ENCODE data around the gene YBX2.

Gene YBX2

DNA sequence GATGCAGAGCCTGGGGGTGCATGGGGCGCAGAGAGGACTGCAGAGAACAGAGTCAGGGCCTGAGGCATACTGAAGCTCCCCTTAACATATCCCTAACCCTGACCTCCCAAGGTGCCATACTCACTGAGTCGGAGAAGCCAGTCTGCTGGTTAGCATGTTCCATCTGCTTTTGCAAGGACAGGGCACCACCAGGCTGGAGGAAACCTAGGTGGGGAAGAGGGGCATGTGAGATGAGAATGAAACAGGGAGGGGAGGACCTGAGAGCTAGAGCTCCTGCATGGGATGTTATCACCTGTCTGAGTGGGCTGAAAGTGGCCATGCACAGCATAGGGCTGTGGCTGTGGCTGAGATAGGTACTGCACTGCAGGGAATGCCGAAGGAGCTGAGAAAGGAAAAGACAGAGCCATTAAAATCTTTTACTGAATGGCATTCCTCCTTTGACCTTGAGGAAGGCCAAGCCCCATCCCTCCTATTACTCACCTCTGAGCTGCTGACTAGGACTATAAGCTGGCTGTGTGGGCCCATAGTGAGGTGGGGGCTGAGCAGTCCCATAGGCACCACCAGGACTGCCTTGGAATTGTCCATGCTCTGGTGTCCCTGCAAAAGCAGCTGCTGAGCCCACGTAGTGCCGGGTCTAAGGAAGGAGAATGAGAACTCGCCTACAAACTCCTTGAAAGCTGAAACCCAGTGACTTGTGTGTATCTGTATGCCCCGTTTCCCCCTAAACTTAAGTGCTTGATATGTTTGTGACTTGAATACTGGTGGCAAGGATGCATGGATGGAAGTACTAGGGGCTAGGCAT, 18.9 kb upstream of the YBX2 start:
- H3K36me3 ChIP-seq (ENCODE audit: control insufficient read depth, insufficient read depth, low read length), result peaks cover 74% of the 10 kb centered on the region
- no peak overlapping the region for H3K4me3 ChIP-seq (ENCODE audit: extremely low read depth, insufficient read depth, low read length, poor library complexity, severe bottlenecking)
- H3K4me1 ChIP-seq (ENCODE audit: control insufficient read depth, insufficient read depth, low read length, poor library complexity, severe bottlenecking), result peaks cover 34% of the 10 kb centered on the region
- H3K27ac ChIP-seq (ENCODE audit: low read depth, low read length, severe bottlenecking), result peak overlapping the region; percentile 67
- 91 to 95% methylated on average over 6 to 7 of the region's 7 CpGs for WGBS, 2 experiments (ENCODE audit: insufficient coverage in 2 of 2)
- no peaks in the 10 kb centered on the region for H3K9me3 ChIP-seq (ENCODE audit: control insufficient read depth, low read length)

DNA sequence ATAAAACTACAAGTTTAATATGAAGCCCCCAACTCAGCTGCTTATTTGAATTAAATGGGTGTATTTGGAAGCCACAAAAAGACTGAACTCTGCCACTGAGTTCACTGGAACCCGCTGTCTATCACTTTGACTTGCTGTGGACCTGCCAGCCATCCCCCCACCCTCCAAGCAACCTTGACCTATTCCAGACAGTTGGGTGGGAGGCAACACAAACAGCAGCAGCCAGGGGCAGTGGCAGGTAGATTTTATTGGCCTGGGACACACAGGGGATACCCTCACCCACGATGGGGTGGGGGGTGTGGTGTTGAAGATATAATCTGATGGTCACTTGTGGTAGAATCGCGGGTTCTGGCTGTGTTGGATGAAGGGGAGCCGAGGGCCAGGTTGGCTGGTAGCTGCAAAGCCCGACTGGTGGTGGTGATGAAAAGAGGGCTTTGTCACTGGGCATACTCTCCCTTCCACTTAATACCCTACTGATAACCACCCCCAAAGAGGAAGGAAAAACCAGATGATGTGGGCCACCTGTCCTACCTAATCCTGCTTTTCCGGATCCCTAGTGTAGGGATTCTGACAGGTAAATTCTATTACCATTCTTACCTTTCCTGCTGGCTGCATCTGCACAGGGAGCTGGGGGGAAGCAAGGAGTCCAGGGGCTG, 18.1 kb upstream of the YBX2 start:
- H3K4me3 ChIP-seq (ENCODE audit: extremely low read depth, insufficient read depth, low read length, poor library complexity, severe bottlenecking), result no peak overlapping the region
- no peaks in the 10 kb centered on the region for H3K9me3 ChIP-seq (ENCODE audit: control insufficient read depth, low read length)
- H3K4me1 ChIP-seq (ENCODE audit: control insufficient read depth, insufficient read depth, low read length, poor library complexity, severe bottlenecking), result peaks cover 34% of the 10 kb centered on the region
- H3K36me3 ChIP-seq (ENCODE audit: control insufficient read depth, insufficient read depth, low read length), result peaks cover 67% of the 10 kb centered on the region
- WGBS, 2 experiments (ENCODE audit: insufficient coverage in 2 of 2), result 88% methylated on average over 1 to 2 of the region's 7 CpGs
- no peak overlapping the region for H3K27ac ChIP-seq (ENCODE audit: low read depth, low read length, severe bottlenecking)

DNA sequence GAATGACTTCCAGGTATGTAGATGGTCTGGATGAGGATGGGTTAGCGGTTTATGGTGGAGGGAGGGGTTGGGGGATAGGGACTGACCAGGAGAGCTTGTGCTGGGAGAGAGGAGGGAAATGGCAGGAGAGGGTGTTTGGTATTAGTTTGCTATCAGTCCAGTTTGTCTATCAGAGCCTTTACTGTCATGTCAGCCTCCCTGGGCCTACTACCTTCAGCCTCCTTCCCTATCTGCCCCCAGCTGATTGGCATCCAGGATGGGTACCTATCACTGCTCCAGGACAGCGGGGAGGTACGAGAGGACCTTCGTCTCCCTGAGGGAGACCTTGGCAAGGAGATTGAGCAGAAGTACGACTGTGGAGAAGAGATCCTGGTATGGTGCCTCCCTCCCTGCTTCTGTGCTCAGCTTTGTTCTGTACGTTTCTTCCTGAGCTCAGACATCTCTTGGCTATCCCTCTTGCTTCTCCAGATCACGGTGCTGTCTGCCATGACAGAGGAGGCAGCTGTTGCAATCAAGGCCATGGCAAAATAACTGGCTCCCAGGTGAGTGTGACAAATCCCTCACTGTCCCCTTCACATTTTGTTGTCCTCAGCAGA, 16.8 kb upstream of the YBX2 start:
- no peaks in the 10 kb centered on the region for H3K9me3 ChIP-seq (ENCODE audit: control insufficient read depth, low read length)
- H3K4me3 ChIP-seq (ENCODE audit: extremely low read depth, insufficient read depth, low read length, poor library complexity, severe bottlenecking), result no peak overlapping the region
- H3K36me3 ChIP-seq (ENCODE audit: control insufficient read depth, insufficient read depth, low read length), result peaks cover 60% of the 10 kb centered on the region
- no peak overlapping the region for H3K27ac ChIP-seq (ENCODE audit: low read depth, low read length, severe bottlenecking)
- H3K4me1 ChIP-seq (ENCODE audit: control insufficient read depth, insufficient read depth, low read length, poor library complexity, severe bottlenecking), result peaks cover 34% of the 10 kb centered on the region
- 91 to 97% methylated on average over 5 to 7 of the region's 7 CpGs for WGBS, 2 experiments (ENCODE audit: insufficient coverage in 2 of 2)

DNA sequence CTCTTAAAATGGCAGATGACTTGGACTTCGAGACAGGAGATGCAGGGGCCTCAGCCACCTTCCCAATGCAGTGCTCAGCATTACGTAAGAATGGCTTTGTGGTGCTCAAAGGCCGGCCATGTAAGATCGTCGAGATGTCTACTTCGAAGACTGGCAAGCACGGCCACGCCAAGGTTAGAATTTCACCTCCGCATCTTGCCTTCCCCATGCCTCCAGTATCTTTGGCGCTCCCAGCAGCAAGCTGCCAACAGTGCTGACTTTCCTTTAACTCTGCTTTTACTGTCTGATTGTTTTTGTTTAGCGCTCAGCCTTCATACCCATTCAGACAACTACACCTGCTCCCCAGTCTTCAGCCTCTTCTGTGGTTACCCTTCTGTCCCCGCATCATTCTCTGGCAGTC, 15.2 kb upstream of the YBX2 start:
- H3K4me3 ChIP-seq (ENCODE audit: extremely low read depth, insufficient read depth, low read length, poor library complexity, severe bottlenecking), result peak overlapping the region; percentile 90
- H3K27ac ChIP-seq (ENCODE audit: low read depth, low read length, severe bottlenecking), result no peak overlapping the region
- H3K9me3 ChIP-seq (ENCODE audit: control insufficient read depth, low read length), result no peaks in the 10 kb centered on the region
- peaks cover 26% of the 10 kb centered on the region for H3K4me1 ChIP-seq (ENCODE audit: control insufficient read depth, insufficient read depth, low read length, poor library complexity, severe bottlenecking)
- 95 to 97% methylated on average over 10 to 12 of the region's 12 CpGs for WGBS, 2 experiments (ENCODE audit: insufficient coverage in 2 of 2)
- H3K36me3 ChIP-seq (ENCODE audit: control insufficient read depth, insufficient read depth, low read length), result peaks cover 52% of the 10 kb centered on the region

DNA sequence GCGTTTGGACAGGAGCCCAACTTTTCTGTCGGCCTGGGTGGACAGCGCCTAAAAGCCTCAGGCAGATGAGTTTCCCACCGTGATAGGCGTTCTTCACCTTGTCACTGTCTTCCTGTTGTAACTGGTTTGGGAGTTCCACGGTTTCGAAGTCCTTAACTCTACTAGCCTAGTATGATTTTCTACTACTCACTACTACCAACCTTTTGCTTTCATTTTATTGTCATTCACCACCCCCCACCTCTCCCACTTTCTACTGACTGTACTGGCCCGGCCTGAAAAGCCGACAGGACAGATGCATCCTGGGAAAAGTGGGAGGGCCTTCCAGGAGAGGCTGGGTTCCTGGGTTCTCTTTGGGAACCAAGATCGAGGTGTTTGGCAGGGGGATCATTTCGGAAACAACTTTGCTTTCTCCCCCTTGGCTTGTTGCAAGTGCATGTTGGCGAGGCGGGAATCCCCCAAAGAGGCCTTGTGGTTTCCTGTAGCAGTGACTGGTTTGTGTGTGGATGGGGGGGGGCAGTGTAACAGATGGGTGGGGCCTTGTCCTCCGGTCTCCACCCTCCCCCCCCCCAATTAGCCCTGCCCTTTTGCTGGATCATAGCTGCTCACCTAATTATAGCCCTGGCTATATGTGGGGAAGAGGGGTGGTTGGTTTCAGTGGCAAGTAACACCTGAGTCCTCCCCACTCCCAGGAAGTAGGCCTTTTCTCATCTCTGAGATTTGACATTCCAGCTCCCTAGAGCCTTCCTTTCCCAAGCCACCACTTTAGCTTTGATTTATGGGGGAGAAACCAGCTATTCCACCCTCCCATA, 14.4 kb upstream of the YBX2 start:
- Histone ChIP-seq H3K4me1 (ENCODE audit: control insufficient read depth, insufficient read depth, low read length, poor library complexity, severe bottlenecking) (peaks cover 19% of the 10 kb centered on the region), H3K36me3 (ENCODE audit: control insufficient read depth, insufficient read depth, low read length) (peaks cover 49% of the 10 kb centered on the region), H3K27ac (ENCODE audit: low read depth, low read length, severe bottlenecking) (peak overlapping the region; percentile 95), H3K4me3 (ENCODE audit: extremely low read depth, insufficient read depth, low read length, poor library complexity, severe bottlenecking) (peak overlapping the region; percentile 90), H3K9me3 (ENCODE audit: control insufficient read depth, low read length) (no peaks in the 10 kb centered on the region)
- 0 to 2% methylated on average over 10 to 11 of the region's 14 CpGs for WGBS, 2 experiments (ENCODE audit: insufficient coverage in 2 of 2)

DNA sequence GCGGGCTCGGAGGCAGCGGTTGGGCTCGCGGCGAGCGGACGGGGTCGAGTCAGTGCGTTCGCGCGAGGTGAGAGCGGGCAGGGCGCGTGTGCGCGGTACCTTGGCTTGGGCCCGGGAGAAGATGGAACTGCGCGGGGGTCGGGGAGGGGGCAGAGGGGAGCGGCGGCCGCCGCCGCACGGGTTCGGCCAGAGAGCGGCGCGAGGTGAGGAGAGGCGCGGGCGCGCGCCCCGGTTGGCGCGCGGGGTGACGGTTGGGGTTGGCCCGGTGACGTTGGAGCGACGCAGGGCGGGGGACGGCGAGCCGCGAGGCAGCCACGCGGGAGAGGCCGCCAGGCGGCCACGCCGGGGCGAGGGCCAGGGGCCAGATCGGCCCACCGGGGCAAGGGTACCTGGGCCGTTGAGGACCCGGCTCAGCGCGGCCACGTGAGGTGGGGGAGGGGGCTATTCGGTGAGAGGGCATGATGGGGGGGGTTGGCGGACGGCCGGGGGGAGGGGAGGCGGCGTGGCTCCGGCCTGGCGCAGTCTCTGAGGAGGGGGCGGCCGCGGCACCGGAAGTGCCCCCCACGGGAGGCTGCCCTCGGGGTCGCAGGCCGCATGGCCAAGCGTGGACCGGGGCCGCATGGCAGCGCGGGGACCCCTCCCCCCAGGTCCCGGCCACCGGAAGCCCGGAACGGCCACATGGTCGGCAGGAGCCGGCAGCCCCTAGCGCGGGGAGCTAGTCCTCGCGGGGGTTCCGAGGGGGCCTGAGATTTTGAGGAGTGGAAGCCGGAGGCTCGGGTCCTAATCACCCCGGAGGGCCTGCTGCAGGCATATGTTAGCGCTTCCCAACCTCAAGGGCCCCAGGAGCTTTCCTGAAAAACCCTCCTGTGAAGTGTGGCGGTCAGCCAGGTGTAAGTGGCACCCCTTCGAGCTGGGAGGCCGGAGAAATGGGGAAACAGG, 13.5 kb upstream of the YBX2 start:
- Histone ChIP-seq H3K27ac (ENCODE audit: low read depth, low read length, severe bottlenecking) (peak overlapping the region; percentile 95), H3K9me3 (ENCODE audit: control insufficient read depth, low read length) (no peaks in the 10 kb centered on the region), H3K4me1 (ENCODE audit: control insufficient read depth, insufficient read depth, low read length, poor library complexity, severe bottlenecking) (peaks cover 12% of the 10 kb centered on the region), H3K4me3 (ENCODE audit: extremely low read depth, insufficient read depth, low read length, poor library complexity, severe bottlenecking) (peak overlapping the region; percentile 90), H3K36me3 (ENCODE audit: control insufficient read depth, insufficient read depth, low read length) (peaks cover 40% of the 10 kb centered on the region)
- 1% methylated on average over 36 to 65 of the region's 104 CpGs for WGBS, 2 experiments (ENCODE audit: insufficient coverage in 2 of 2)

DNA sequence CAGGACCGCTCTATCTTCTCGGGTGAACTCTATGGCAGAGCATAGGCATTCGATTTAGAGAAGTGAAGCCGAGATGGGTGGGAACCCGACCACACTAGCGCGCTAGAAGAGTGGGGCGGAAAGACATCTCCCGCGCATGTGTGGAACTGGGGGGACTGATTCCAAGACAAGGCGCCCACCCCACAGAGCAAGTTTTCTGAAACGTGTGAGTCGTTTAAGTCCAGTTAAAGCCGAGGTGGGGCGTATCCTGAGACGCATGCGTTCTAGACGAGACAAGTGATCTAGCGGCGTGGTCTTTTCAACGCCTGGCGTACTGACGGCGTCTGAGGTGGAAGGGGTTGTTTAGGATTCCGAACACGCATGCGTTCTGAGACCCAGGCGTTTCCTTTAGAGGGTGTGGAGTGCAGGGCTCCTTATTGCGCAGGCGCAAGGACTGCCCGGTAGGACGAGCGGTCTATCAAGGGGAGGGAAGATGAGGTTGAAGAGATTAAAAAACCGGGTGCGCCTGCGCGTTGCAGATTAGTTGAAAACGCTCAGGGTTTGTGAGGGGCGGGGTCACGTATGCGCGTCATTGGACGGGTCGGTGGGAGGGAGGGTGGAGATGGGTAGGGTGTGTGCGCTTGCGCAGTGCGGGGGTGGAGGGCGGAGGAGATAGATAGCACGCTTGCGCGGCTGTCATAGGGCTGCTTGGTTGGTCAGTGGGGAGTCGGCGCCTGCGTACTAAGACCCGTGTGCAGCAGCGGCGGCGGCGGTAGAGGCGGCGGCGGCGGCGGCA, 12.7 kb upstream of the YBX2 start, which contains the start of gene EIF5A:
TSS of gene EIF5A (plus strand) at position 718 of the 775 bp plus-strand sequence. CDS start 2,008 bp downstream, outside the sequence.
- H3K36me3 ChIP-seq (ENCODE audit: control insufficient read depth, insufficient read depth, low read length), result peaks cover 32% of the 10 kb centered on the region
- 1% methylated on average over 52 to 62 of the region's 64 CpGs for WGBS, 2 experiments (ENCODE audit: insufficient coverage in 2 of 2)
- peaks cover 10% of the 10 kb centered on the region for H3K4me1 ChIP-seq (ENCODE audit: control insufficient read depth, insufficient read depth, low read length, poor library complexity, severe bottlenecking)
- peak within 1 kb of the TSS; percentile 90 for H3K4me3 ChIP-seq (ENCODE audit: extremely low read depth, insufficient read depth, low read length, poor library complexity, severe bottlenecking)
- peak within 1 kb of the TSS; percentile 95 for H3K27ac ChIP-seq (ENCODE audit: low read depth, low read length, severe bottlenecking)
- no peaks in the 10 kb centered on the region for H3K9me3 ChIP-seq (ENCODE audit: control insufficient read depth, low read length)

DNA sequence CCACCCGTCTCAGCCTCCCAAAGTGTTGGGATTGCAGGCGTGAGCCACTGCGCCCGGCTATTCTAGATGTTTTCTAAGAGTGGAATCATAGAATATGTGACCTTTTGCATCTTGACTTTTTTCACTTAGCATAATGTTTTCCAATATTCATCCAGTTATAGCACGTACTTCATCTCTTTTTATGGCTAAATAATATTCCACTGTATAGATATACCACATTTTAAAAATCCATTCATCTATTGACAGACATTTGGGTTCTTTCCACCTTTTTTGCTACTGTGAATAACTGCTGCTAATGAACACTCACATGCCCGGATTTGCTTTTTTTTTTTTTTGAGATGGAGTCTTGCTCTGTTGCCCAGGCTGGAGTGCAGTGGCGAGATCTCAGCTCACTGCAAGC, 9.7 kb upstream of the YBX2 start:
- WGBS, 2 experiments (ENCODE audit: insufficient coverage in 2 of 2), result 89 to 92% methylated on average over 1 to 2 of the region's 7 CpGs
- H3K27ac ChIP-seq (ENCODE audit: low read depth, low read length, severe bottlenecking), result no peak overlapping the region

DNA sequence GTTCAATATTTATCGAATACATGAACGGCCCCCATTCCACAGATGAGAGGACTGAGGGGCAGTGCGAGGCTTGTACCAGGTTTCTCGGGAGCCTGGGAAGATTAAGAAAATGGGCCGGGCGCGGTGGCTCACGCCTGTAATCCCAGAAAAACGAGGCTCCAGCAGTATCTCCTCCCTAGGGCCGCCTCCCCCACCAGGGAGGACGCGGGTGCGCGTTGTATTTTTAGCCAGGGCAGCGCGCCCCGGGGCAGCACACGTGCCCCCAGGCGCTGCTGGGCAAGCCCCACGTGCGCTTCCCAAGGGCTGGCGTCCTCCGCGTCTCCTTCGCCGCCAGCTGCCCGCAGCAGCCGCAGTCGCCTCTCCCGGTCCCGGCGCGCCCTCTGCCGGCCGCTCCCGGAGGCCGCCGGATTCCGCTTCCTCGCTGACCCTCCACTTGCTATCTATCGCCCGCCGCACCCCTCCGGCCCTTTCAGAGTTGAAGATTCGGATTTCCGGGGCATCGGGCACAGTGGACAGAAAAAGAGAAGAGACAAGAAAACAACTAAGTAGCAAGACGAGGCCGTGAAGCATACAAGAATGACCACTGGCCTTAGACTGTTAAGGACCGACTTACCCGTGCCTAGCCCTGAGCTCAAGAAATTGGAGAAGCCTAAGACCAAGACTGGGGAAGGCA, 1.9 kb upstream of the YBX2 start:
- Histone ChIP-seq H3K27ac (ENCODE audit: low read depth, low read length, severe bottlenecking) (no peak overlapping the region), H3K36me3 (ENCODE audit: control insufficient read depth, insufficient read depth, low read length) (no peaks in the 10 kb centered on the region), H3K4me3 (ENCODE audit: extremely low read depth, insufficient read depth, low read length, poor library complexity, severe bottlenecking) (no peak overlapping the region), H3K9me3 (ENCODE audit: control insufficient read depth, low read length) (no peaks in the 10 kb centered on the region), H3K4me1 (ENCODE audit: control insufficient read depth, insufficient read depth, low read length, poor library complexity, severe bottlenecking) (no peaks in the 10 kb centered on the region)
- 8 to 10% methylated on average over 42 of the region's 51 CpGs for WGBS, 2 experiments (ENCODE audit: insufficient coverage in 2 of 2)

More for the DNA sequence above, 9.7 kb upstream of the YBX2 start:
- Histone ChIP-seq H3K4me3 (ENCODE audit: extremely low read depth, insufficient read depth, low read length, poor library complexity, severe bottlenecking) (no peak overlapping the region), H3K36me3 (ENCODE audit: control insufficient read depth, insufficient read depth, low read length) (peaks cover 4% of the 10 kb centered on the region), H3K9me3 (ENCODE audit: control insufficient read depth, low read length) (no peaks in the 10 kb centered on the region), H3K4me1 (ENCODE audit: control insufficient read depth, insufficient read depth, low read length, poor library complexity, severe bottlenecking) (peaks cover under 1% of the 10 kb centered on the region)

All from mesodermal cell (in vitro differentiated cells).